ENCODE results near the gene ZSCAN10. TPM values are rescaled to one million over a fixed set of nuclear protein-coding genes. Genes with fewer than 3 reads are reported as not detected.
"Not testable (repeated sequence)": the region's sequence is repeated elsewhere in the genome, so short reads cannot be mapped to it uniquely, and the experiment has no call there.

Gene ZSCAN10
- total and polyA plus RNA-seq, 4 donors, result not detected

DNA sequence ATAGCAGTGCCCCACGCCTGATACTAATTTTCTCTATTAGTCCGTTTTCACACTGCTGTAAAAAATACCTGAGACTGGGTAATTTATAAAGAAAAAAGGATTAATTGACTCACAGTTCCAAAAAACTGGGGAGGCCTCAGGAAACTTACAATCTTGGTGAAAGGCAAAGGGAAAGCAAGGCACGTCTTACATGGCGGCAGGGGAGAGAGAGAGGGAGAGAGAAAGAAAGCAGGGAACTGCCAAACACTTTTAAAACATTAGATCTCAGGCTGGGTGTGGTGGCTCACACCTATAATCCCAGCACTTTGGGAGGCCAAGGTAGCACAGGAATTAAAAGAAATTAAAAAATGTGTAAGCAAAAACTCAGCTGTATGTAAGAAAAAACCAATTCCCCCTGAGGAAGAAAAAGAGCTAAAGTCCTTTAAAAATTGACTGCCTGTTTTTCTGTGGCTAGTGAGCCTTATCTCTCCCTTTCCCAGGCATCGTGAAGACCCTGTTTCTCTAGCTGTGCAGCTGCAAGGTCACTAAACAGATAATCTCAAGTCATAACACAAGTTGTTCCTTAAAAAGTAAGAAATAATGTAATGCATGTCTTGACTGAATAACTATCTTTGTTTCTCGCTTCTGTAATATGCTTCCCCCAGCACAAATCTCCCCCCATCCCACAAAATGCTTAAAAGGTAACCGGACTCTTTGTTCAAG is 14.0 kb downstream of the ZSCAN10 start:
- Histone ChIP-seq H3K4me3 (ENCODE audit: low read length in 2 of 2) (no peak overlapping the region), H3K27ac (ENCODE audit: low read depth in 1 of 2, low read length in 2 of 2) (no peak overlapping the region), H3K36me3 (ENCODE audit: control insufficient read depth in 1 of 2, insufficient read depth in 2 of 2, low read length in 1 of 2) (no peaks in the 10 kb centered on the region), H3K27me3 (ENCODE audit: control insufficient read depth in 1 of 2, insufficient read depth in 2 of 2, low read length in 1 of 2) (no peaks in the 10 kb centered on the region), H3K4me1 (ENCODE audit: control insufficient read depth in 1 of 2, insufficient read depth in 2 of 2, low read length in 2 of 2) (no peaks in the 10 kb centered on the region), H3K9me3 (ENCODE audit: control insufficient read depth, low read length) (no peaks in the 10 kb centered on the region)
- no peak for DNase-seq
- intact Hi-C loops (cut with DNase I), result no loop called here
- no peak for ATAC-seq (ENCODE audit: low FRiP score)
- WGBS, 2 donors, result 79 to 83% methylated on average over 7 of the region's 7 CpGs

DNA sequence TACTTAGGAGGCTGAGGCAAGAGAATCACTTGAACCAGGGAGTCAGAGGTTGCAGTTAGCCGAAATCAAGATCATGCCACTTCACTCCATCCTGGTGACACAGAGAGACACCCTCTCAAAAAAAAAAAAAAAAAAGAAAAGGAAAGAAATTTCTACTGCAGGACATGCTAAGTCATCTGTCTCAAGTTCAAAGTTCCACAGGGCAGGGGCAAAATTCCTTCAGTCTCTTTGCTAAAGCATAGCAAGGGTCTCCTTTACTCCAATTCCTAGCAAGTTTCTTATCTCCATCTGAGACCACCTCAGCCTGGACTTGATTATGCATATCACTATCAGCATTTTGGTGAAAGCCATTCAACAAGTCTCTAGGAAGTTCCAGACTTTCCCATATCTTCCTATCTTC is 14.6 kb downstream of the ZSCAN10 start:
- 87 to 89% methylated on average over 1 of the region's 1 CpG for WGBS, 2 donors
- intact Hi-C loops (cut with DNase I), result no loop called here
- Histone ChIP-seq H3K36me3 (ENCODE audit: control insufficient read depth in 1 of 2, insufficient read depth in 2 of 2, low read length in 1 of 2) (no peaks in the 10 kb centered on the region), H3K9me3 (ENCODE audit: control insufficient read depth, low read length) (no peaks in the 10 kb centered on the region), H3K27ac (ENCODE audit: low read depth in 1 of 2, low read length in 2 of 2) (no peak overlapping the region), H3K4me3 (ENCODE audit: low read length in 2 of 2) (no peak overlapping the region), H3K27me3 (ENCODE audit: control insufficient read depth in 1 of 2, insufficient read depth in 2 of 2, low read length in 1 of 2) (no peaks in the 10 kb centered on the region), H3K4me1 (ENCODE audit: control insufficient read depth in 1 of 2, insufficient read depth in 2 of 2, low read length in 2 of 2) (no peaks in the 10 kb centered on the region)
- DNase-seq (no peak), ATAC-seq (ENCODE audit: low FRiP score) (no peak)

DNA sequence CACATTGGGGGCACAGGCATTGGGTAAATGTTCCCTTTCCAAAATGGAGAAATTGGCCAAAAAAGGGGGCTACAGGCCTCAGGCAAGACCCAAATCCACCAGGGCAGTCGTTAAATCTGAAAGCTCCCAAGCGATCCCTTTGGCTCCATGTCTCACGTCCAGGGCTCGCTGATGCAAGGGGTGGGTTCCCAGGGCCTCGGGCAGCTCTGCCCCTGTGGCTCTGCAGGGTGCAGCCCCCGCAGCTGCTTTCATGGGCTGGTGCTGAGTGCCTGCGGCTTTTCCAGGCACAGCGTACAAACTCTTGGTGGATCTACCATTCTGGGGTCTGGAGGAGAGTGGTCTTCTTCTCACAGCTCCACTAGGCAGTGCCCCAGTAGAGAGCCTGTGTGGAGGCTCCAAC is 15.7 kb downstream of the ZSCAN10 start:
- ATAC-seq (ENCODE audit: low FRiP score); H3K4me1 ChIP-seq (ENCODE audit: control insufficient read depth in 1 of 2, insufficient read depth in 2 of 2, low read length in 2 of 2); H3K36me3 ChIP-seq (ENCODE audit: control insufficient read depth in 1 of 2, insufficient read depth in 2 of 2, low read length in 1 of 2); DNase-seq; H3K9me3 ChIP-seq (ENCODE audit: control insufficient read depth, low read length); intact Hi-C loops (cut with DNase I); H3K27ac ChIP-seq (ENCODE audit: low read depth in 1 of 2, low read length in 2 of 2); H3K27me3 ChIP-seq (ENCODE audit: control insufficient read depth in 1 of 2, insufficient read depth in 2 of 2, low read length in 1 of 2); H3K4me3 ChIP-seq (ENCODE audit: low read length in 2 of 2): not testable (repeated sequence)
- 84 to 91% methylated on average over 8 of the region's 8 CpGs for WGBS, 2 donors

DNA sequence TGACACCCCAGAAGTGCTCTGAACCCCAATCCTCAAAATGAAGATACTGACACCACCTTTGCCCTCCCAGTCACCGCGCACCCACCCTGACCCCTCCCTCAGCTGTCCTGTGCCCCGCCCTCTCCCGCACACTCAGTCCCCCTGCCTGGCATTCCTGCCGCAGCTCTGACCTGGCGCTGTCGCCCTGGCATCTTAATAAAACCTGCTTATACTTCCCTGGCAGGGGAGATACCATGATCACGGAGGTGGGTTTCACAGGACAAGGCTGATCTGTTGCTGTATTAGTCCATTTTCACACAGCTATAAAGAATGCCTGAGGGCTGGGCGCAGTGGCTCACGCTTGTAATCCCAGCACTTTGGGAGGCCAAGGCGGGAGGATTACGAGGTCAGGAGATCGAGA is 17.1 kb downstream of the ZSCAN10 start:
- H3K27me3 ChIP-seq (ENCODE audit: control insufficient read depth in 1 of 2, insufficient read depth in 2 of 2, low read length in 1 of 2); H3K4me1 ChIP-seq (ENCODE audit: control insufficient read depth in 1 of 2, insufficient read depth in 2 of 2, low read length in 2 of 2); H3K4me3 ChIP-seq (ENCODE audit: low read length in 2 of 2); ATAC-seq (ENCODE audit: low FRiP score); H3K27ac ChIP-seq (ENCODE audit: low read depth in 1 of 2, low read length in 2 of 2); intact Hi-C loops (cut with DNase I); DNase-seq; H3K9me3 ChIP-seq (ENCODE audit: control insufficient read depth, low read length); H3K36me3 ChIP-seq (ENCODE audit: control insufficient read depth in 1 of 2, insufficient read depth in 2 of 2, low read length in 1 of 2): not testable (repeated sequence)
- WGBS, 2 donors, result 92 to 93% methylated on average over 13 of the region's 13 CpGs

DNA sequence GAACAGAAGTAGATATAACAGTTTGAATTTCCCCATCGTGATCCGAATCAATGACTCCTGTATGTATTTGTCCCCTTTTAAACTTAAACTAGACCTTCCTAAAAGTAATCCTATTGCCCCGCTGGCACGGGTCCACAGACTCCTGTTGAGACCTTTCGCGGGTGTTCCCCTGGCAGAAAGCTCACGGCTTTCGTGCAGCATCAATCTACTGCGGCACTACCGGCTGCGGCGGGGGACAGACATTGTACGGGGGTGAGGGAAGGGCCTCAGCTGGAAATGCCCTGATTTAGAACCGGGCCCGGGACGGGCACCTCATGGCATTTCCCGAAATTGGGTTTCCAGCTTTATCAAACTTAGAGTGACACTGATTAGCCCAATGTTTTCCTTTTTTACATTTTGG is 19.1 kb downstream of the ZSCAN10 start:
- ATAC-seq (ENCODE audit: low FRiP score) (no peak), DNase-seq (no peak)
- WGBS, 2 donors, result 54 to 70% methylated on average over 17 of the region's 17 CpGs
- Histone ChIP-seq H3K36me3 (ENCODE audit: control insufficient read depth in 1 of 2, insufficient read depth in 2 of 2, low read length in 1 of 2) (no peaks in the 10 kb centered on the region), H3K27ac (ENCODE audit: low read depth in 1 of 2, low read length in 2 of 2) (no peak overlapping the region), H3K4me3 (ENCODE audit: low read length in 2 of 2) (no peak overlapping the region), H3K4me1 (ENCODE audit: control insufficient read depth in 1 of 2, insufficient read depth in 2 of 2, low read length in 2 of 2) (no peaks in the 10 kb centered on the region), H3K27me3 (ENCODE audit: control insufficient read depth in 1 of 2, insufficient read depth in 2 of 2, low read length in 1 of 2) (no peaks in the 10 kb centered on the region), H3K9me3 (ENCODE audit: control insufficient read depth, low read length) (no peaks in the 10 kb centered on the region)
- intact Hi-C loops (cut with DNase I), result no loop called here

DNA sequence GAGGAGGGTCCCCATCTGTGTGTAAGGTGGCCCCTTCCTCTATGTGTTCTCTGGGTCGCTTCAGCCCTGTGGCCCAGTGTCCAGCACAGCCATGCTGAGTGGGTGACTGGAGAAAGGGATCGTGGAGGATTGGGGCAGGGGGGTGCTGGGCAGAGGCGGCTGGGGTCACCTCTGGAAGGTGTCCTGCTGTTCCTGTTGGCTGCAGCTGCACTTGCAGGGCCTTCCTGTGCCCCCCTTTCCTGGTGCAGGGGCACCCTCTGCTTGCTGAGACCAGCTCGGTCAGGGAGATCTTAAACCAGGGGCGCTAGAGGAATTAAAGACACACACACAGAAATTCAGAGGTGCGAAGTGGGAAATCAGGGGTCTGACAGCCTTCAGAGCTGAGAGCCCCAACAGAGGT is 22.5 kb downstream of the ZSCAN10 start:
- intact Hi-C loops (cut with DNase I), result no loop called here
- ATAC-seq (ENCODE audit: low FRiP score) (no peak), DNase-seq (no peak)
- no peak overlapping the region for H3K4me3 ChIP-seq (ENCODE audit: low read length in 2 of 2)
- no peaks in the 10 kb centered on the region for H3K36me3 ChIP-seq (ENCODE audit: control insufficient read depth in 1 of 2, insufficient read depth in 2 of 2, low read length in 1 of 2)
- H3K27me3 ChIP-seq (ENCODE audit: control insufficient read depth in 1 of 2, insufficient read depth in 2 of 2, low read length in 1 of 2), result no peaks in the 10 kb centered on the region
- H3K9me3 ChIP-seq (ENCODE audit: control insufficient read depth, low read length), result no peaks in the 10 kb centered on the region
- 57 to 60% methylated on average over 6 of the region's 6 CpGs for WGBS, 2 donors
- no peak overlapping the region for H3K27ac ChIP-seq (ENCODE audit: low read depth in 1 of 2, low read length in 2 of 2)
- H3K4me1 ChIP-seq (ENCODE audit: control insufficient read depth in 1 of 2, insufficient read depth in 2 of 2, low read length in 2 of 2), result no peaks in the 10 kb centered on the region

DNA sequence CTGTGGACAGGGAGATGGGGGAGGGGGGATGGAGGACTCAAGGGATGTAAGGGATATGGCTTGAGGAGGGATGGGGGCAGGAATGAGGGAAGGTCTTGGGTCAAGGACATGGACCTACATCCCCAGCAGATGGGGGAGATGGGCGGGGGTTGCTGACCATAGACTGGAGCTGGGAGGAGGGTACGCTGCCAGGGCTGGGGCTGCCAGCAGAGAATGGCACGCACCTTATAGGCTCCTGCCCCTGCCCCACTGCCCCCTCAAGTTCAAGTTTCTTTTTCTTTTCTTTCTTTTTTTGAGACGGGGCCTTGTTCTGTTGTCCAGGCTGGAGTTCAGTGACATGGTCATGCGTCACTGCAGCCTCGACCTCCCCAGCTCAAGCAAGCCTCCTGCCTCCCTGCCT is 23.1 kb downstream of the ZSCAN10 start:
- not testable (repeated sequence) for H3K27ac ChIP-seq (ENCODE audit: low read depth in 1 of 2, low read length in 2 of 2)

DNA sequence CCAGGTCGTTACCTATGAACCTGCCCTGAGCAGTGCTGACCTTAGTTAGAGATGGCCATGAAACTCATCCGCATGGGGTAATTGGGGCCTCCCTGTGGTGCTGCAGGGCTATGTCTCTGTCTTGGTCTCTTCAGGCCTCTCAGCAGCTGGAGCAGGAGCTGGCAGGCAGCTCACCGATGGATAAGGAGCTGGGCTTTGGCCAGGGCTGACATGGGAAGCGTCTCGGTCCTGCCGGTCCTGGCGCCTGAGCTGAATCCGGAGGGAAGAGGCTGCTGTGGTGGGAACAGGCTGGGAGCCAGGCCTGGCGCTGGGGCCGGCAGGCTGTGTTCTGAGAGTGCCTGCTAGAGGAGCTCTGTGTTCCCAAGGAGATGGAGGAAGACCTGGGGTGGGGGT is 23.6 kb downstream of the ZSCAN10 start:
- peak; percentile 33 for ATAC-seq (ENCODE audit: low FRiP score)
- no peak overlapping the region for H3K4me3 ChIP-seq (ENCODE audit: low read length in 2 of 2)

More for the DNA sequence above, 23.1 kb downstream of the ZSCAN10 start:
- H3K4me1 ChIP-seq (ENCODE audit: control insufficient read depth in 1 of 2, insufficient read depth in 2 of 2, low read length in 2 of 2); H3K4me3 ChIP-seq (ENCODE audit: low read length in 2 of 2); intact Hi-C loops (cut with DNase I); H3K36me3 ChIP-seq (ENCODE audit: control insufficient read depth in 1 of 2, insufficient read depth in 2 of 2, low read length in 1 of 2); H3K27me3 ChIP-seq (ENCODE audit: control insufficient read depth in 1 of 2, insufficient read depth in 2 of 2, low read length in 1 of 2); H3K9me3 ChIP-seq (ENCODE audit: control insufficient read depth, low read length); DNase-seq: not testable (repeated sequence)
- peak; percentile 50 for ATAC-seq (ENCODE audit: low FRiP score)
- WGBS, 2 donors, result 88 to 89% methylated on average over 6 of the region's 6 CpGs

DNA sequence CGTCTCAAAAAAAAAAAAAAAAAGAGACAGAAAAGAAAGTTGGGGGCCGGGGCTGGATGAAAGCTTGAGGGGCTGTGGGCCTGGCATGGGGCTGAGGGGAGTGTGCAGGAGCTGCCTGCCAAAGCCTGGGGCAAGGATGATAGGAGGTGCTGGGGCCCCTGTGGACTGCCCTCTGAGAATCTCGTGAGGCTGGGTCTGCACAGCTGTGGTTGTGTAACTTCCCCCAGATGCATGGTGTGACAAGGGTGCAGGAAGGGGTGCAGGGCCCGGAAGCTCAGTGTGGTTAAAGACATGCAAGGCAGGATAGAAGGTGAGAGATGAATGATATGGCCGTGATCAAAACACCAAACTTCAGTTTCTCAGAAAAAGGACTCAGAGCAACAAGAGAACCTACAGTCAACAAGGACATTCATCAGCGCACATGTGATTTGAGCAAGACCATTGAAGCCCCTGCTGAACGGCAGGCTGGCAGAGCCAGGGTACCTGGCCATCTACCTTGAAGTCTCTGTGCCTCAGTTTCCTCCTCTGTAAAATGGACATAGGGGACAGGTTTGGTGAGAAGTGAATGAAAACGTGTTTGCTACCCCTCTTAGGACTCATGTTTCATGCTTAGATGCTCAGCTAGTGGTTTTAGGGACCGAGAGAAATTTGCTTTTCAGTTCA is 24.1 kb downstream of the ZSCAN10 start:
- WGBS, 2 donors, result 58 to 75% methylated on average over 9 of the region's 9 CpGs
- Histone ChIP-seq H3K36me3 (ENCODE audit: control insufficient read depth in 1 of 2, insufficient read depth in 2 of 2, low read length in 1 of 2) (no peaks in the 10 kb centered on the region), H3K27ac (ENCODE audit: low read depth in 1 of 2, low read length in 2 of 2) (no peak overlapping the region), H3K9me3 (ENCODE audit: control insufficient read depth, low read length) (no peaks in the 10 kb centered on the region), H3K27me3 (ENCODE audit: control insufficient read depth in 1 of 2, insufficient read depth in 2 of 2, low read length in 1 of 2) (no peaks in the 10 kb centered on the region), H3K4me1 (ENCODE audit: control insufficient read depth in 1 of 2, insufficient read depth in 2 of 2, low read length in 2 of 2) (no peaks in the 10 kb centered on the region), H3K4me3 (ENCODE audit: low read length in 2 of 2) (no peak overlapping the region)
- ATAC-seq (ENCODE audit: low FRiP score) (no peak), DNase-seq (no peak)
- intact Hi-C loops (cut with DNase I), result no loop called here

More for the DNA sequence above, 23.6 kb downstream of the ZSCAN10 start:
- no peaks in the 10 kb centered on the region for H3K4me1 ChIP-seq (ENCODE audit: control insufficient read depth in 1 of 2, insufficient read depth in 2 of 2, low read length in 2 of 2)
- H3K9me3 ChIP-seq (ENCODE audit: control insufficient read depth, low read length), result no peaks in the 10 kb centered on the region
- H3K36me3 ChIP-seq (ENCODE audit: control insufficient read depth in 1 of 2, insufficient read depth in 2 of 2, low read length in 1 of 2), result no peaks in the 10 kb centered on the region
- 26% methylated on average over 10 of the region's 10 CpGs for WGBS, 2 donors
- intact Hi-C loops (cut with DNase I), result no loop called here
- DNase-seq, result no peak
- no peak overlapping the region for H3K27ac ChIP-seq (ENCODE audit: low read depth in 1 of 2, low read length in 2 of 2)
- H3K27me3 ChIP-seq (ENCODE audit: control insufficient read depth in 1 of 2, insufficient read depth in 2 of 2, low read length in 1 of 2), result no peaks in the 10 kb centered on the region

Data from aorta (tissue), 5 donors.